GM23338 (cell line): Measurements from ENCODE around the gene TMEM132A. TPM values are rescaled to one million over a fixed set of nuclear protein-coding genes. Genes with fewer than 3 reads are reported as not detected.

ENCODE experiments used
- ATAC-seq: fragments of 200-7000 bp; cut with Tn5 transposase; 3 replicates; pipeline ENCODE4 v1.9.1; 2020
- DNase-seq: peaks from one replicate; pipeline ENCODE4 v3.0.0-alpha.2; 2015; ENCODE audit warnings: low spot score
- H2AFZ ChIP-seq: fragments of 200-600 bp; sonication (generic); 2 replicates; pipeline ENCODE4 v1.8.0; 2016; ENCODE audit warnings: antibody characterized with exemption, mild to moderate bottlenecking, moderate library complexity
- H3F3A ChIP-seq: fragments of 200-600 bp; sonication (generic); replicated peaks from 2 replicates; pipeline ENCODE4 v1.8.0; 2017; ENCODE audit warnings: antibody characterized with exemption, mixed run types, low read depth
- H3K27ac ChIP-seq: fragments of 200-600 bp; sonication (generic); 2 replicates; pipeline ENCODE4 v1.6.1; 2016; ENCODE audit warnings: low read depth
- H3K27me3 ChIP-seq: fragments of 200-600 bp; sonication (generic); 2 replicates; pipeline ENCODE4 v1.8.0; 2016; ENCODE audit warnings: mild to moderate bottlenecking, mixed run types, moderate library complexity; ENCODE audit not compliant: insufficient read depth
- H3K36me3 ChIP-seq: fragments of 200-600 bp; sonication (generic); 2 replicates; pipeline ENCODE4 v1.8.0; 2016; ENCODE audit warnings: mild to moderate bottlenecking; ENCODE audit not compliant: insufficient read depth
- H3K4me1 ChIP-seq: fragments of 200-600 bp; sonication (generic); 2 replicates; pipeline ENCODE4 v1.8.0; 2016; ENCODE audit warnings: mild to moderate bottlenecking, moderate library complexity; ENCODE audit not compliant: insufficient read depth
- H3K4me2 ChIP-seq: fragments of 200-600 bp; sonication (generic); 2 replicates; pipeline ENCODE4 v1.7.1; 2017; ENCODE audit warnings: mixed run types
- H3K4me3 ChIP-seq: fragments of 200-600 bp; sonication (generic); 2 replicates; pipeline ENCODE4 v1.6.1; 2016; ENCODE audit warnings: mixed run types
- H3K79me2 ChIP-seq: fragments of 200-600 bp; sonication (generic); replicated peaks from 2 replicates; pipeline ENCODE4 v1.8.0; 2017; ENCODE audit warnings: mild to moderate bottlenecking; ENCODE audit not compliant: insufficient read depth
- H3K9me2 ChIP-seq: fragments of 200-600 bp; sonication (generic); 2 replicates; pipeline ENCODE4 v1.8.0; 2017; ENCODE audit not compliant: insufficient read depth
- H4K20me1 ChIP-seq: fragments of 200-600 bp; sonication (generic); replicated peaks from 2 replicates; pipeline ENCODE4 v1.8.0; 2017; ENCODE audit warnings: mild to moderate bottlenecking; ENCODE audit not compliant: insufficient read depth
- H3K27ac Mint-ChIP-seq: 2 replicates; pipeline ENCODE4 v1.8.0; 2020; ENCODE audit warnings: inconsistent platforms, mild to moderate bottlenecking, moderate library complexity, mixed read lengths
- H3K27me3 Mint-ChIP-seq: 3 replicates; pipeline ENCODE4 v1.8.0; 2022; ENCODE audit warnings: low read depth, mild to moderate bottlenecking, moderate library complexity, mixed read lengths, inconsistent platforms; ENCODE audit not compliant: insufficient read depth, poor library complexity
- H3K36me3 Mint-ChIP-seq: 3 replicates; pipeline ENCODE4 v1.8.0; 2021; ENCODE audit warnings: low read depth, mild to moderate bottlenecking, inconsistent platforms, moderate library complexity, mixed read lengths
- H3K4me1 Mint-ChIP-seq: 3 replicates; pipeline ENCODE4 v1.8.0; 2020; ENCODE audit warnings: mild to moderate bottlenecking, inconsistent platforms, mixed read lengths
- H3K4me3 Mint-ChIP-seq: 3 replicates; pipeline ENCODE4 v1.8.0; 2021; ENCODE audit warnings: moderate library complexity, mild to moderate bottlenecking, inconsistent platforms, mixed read lengths
- H3K9me3 Mint-ChIP-seq: 3 replicates; pipeline ENCODE4 v1.8.0; 2020; ENCODE audit warnings: moderate library complexity, mild to moderate bottlenecking, inconsistent platforms, mixed read lengths
- CREB1 ChIP-seq: fragments of 250-450 bp; sonication (Bioruptor Pico); IDR thresholded peaks from 2 replicates; pipeline ENCODE4 v1.5.0; 2020; ENCODE audit warnings: low read depth, mild to moderate bottlenecking, moderate library complexity
- ETS1 ChIP-seq: IDR thresholded peaks from 2 replicates; pipeline ENCODE4 v1.6.1; 2016; ENCODE audit warnings: antibody characterized with exemption
- EZH2phosphoT487 ChIP-seq: fragments of 200-600 bp; sonication (generic); IDR thresholded peaks from one replicate; pipeline ENCODE4 v1.8.1; 2018; ENCODE audit warnings: antibody characterized with exemption; ENCODE audit not compliant: unreplicated experiment
- JUNB ChIP-seq: IDR thresholded peaks from one replicate; pipeline ENCODE4 v1.6.1; 2016; ENCODE audit warnings: antibody characterized with exemption; ENCODE audit not compliant: unreplicated experiment
- POLR2AphosphoS5 ChIP-seq: IDR thresholded peaks from 2 replicates; pipeline ENCODE4 v1.6.1; 2016; ENCODE audit warnings: antibody characterized with exemption, low read depth
- REST ChIP-seq: IDR thresholded peaks from one replicate; pipeline ENCODE4 v1.6.1; 2018; ENCODE audit warnings: antibody characterized with exemption; ENCODE audit not compliant: unreplicated experiment
- STAT1 ChIP-seq: IDR thresholded peaks from one replicate; pipeline ENCODE4 v1.6.1; 2016; ENCODE audit warnings: antibody characterized with exemption; ENCODE audit not compliant: unreplicated experiment
- ZNF114 ChIP-seq: fragments of 250-450 bp; sonication (Bioruptor Pico); IDR thresholded peaks from 2 replicates; pipeline ENCODE4 v1.5.0; 2020; ENCODE audit warnings: mild to moderate bottlenecking, moderate library complexity
- ZNF331 ChIP-seq: fragments of 250-450 bp; sonication (Bioruptor Pico); IDR thresholded peaks from 2 replicates; pipeline ENCODE4 v1.5.0; 2020; ENCODE audit warnings: low read depth, mild to moderate bottlenecking, moderate library complexity
- polyA plus RNA-seq: library from polyadenylated mRNA; unstranded; fragments of >200 nt; fragmentation: Nextera tagmentation; extraction: Ambion mirVana; gene quantifications from 2 replicates; pipeline ENCODE4 v1.2.1, GENCODE V29; 2016
- total RNA-seq: library from RNA; depleted of rRNA; stranded (reverse); fragments of >200 nt; shearing (Covaris generic); gene quantifications from 2 replicates; pipeline ENCODE4 v1.2.3, GENCODE V29; 2014

Gene TMEM132A
- total and polyA plus RNA-seq, 2 experiments from 2014 or later: 36.2 to 96.6 TPM

GRCh38 chr11:60912851-60913528, 11.3 kb upstream of the TMEM132A start:
- Histone ChIP-seq H3K4me1 (peaks cover 24% of the 10 kb centered on the region), H3K27me3 (no peaks in the 10 kb centered on the region), H3K4me2 (peak overlapping the region; percentile 88), H3K36me3 (no peaks in the 10 kb centered on the region), H3K9me2 (no peaks in the 10 kb centered on the region), H4K20me1 (0 out of 2 replicates have a peak, but pooled peaks cover 4% of the 10 kb centered on the region), H3F3A (0 out of 2 replicates have a peak, but pooled peaks cover 6% of the 10 kb centered on the region), H3K4me3 (peak overlapping the region; percentile 56), H2AFZ (peak overlapping the region; percentile 92), H3K79me2 (peaks cover 13% of the 10 kb centered on the region), H3K27ac (peak overlapping the region; percentile 94; the same call in 1 of the 2 replicates)
- no peak for DNase-seq
- Mint-ChIP-seq H3K4me1 (peaks cover 35% of the 10 kb centered on the region), H3K9me3 (no peaks in the 10 kb centered on the region; the same call in 2 of the 3 replicates), H3K27me3 (peaks cover 4% of the 10 kb centered on the region), H3K4me3 (peak overlapping the region; percentile 91), H3K36me3 (peaks cover 5% of the 10 kb centered on the region; the same call in 2 of the 3 replicates), H3K27ac (peak overlapping the region; percentile 93; the same call in 1 of the 2 replicates)
- TF ChIP-seq JUNB (no peak), EZH2phosphoT487 (no peak), REST (no peak), POLR2AphosphoS5 (no peak), STAT1 (no peak)
- ATAC-seq: no peak

GRCh38 chr11:60913793-60914632, 10.2 kb upstream of the TMEM132A start, which contains the start of gene TMEM109:
TSS of gene TMEM109 (plus strand) at chr11:60914158. CDS start at chr11:60919694, 5,536 bp downstream.
- 0 out of 2 replicates have a peak, but pooled peaks cover 6% of the 10 kb centered on the region for H3F3A ChIP-seq
- peak within 1 kb of the TSS; percentile 92 for H2AFZ ChIP-seq
- Mint-ChIP-seq H3K4me1 (peaks cover 38% of the 10 kb centered on the region), H3K27ac (peak within 1 kb of the TSS; percentile 93), H3K36me3 (peaks cover 5% of the 10 kb centered on the region; the same call in 2 of the 3 replicates), H3K4me3 (peak within 1 kb of the TSS; percentile 91), H3K9me3 (no peaks in the 10 kb centered on the region; the same call in 2 of the 3 replicates), H3K27me3 (peaks cover 4% of the 10 kb centered on the region)
- peak; percentile 72 for ATAC-seq
- peak within 1 kb of the TSS; percentile 94 for H3K27ac ChIP-seq
- peak within 1 kb of the TSS; percentile 56 for H3K4me3 ChIP-seq
- peak; percentile 93 for DNase-seq
- peak within 1 kb of the TSS; percentile 88 for H3K4me2 ChIP-seq
- H3K4me1 ChIP-seq: peaks cover 29% of the 10 kb centered on the region
- H3K36me3 ChIP-seq: no peaks in the 10 kb centered on the region
- H4K20me1 ChIP-seq: 0 out of 2 replicates have a peak, but pooled peaks cover 4% of the 10 kb centered on the region
- H3K79me2 ChIP-seq: peaks cover 23% of the 10 kb centered on the region
- H3K27me3 ChIP-seq: no peaks in the 10 kb centered on the region
- TF ChIP-seq CREB1 (peak; percentile 26; the same call in 1 of the 2 replicates), ZNF114 (CRISPR knock-in tag) (no peak), POLR2AphosphoS5 (peak; percentile 57; the same call in 1 of the 2 replicates), ZNF331 (no peak), STAT1 (no peak), ETS1 (peak; percentile 97)
- H3K9me2 ChIP-seq: no peaks in the 10 kb centered on the region
